Natural killer cell (primary cell): ENCODE measurements around the gene CSNK1G3. TPM values are rescaled to one million over a fixed set of nuclear protein-coding genes. Genes with fewer than 3 reads are reported as not detected.

Source experiments
- ATAC-seq, 3 donors: fragments of 150-1000 bp in 2 of 3; fragments of 200-7000 bp in 1 of 3; cut with Tn5 transposase; 1 replicate in 1 of 3; 2 replicates in 2 of 3; pipeline ENCODE4 v1.10.0; 2021; ENCODE audit warnings: mild to moderate bottlenecking in 2 of 3, moderate library complexity in 2 of 3
- DNase-seq, 2 donors: peaks; one replicate each; pipeline versions ENCODE4 v3.0.0 to v3.0.0-alpha.2; 2013 to 2021; ENCODE audit warnings: mixed read lengths in 1 of 2
- H3K27ac ChIP-seq: one replicate; pipeline ENCODE4 v1.5.1; 2013; ENCODE audit warnings: mild to moderate bottlenecking, low read length
- H3K27me3 ChIP-seq: one replicate; pipeline ENCODE4 v1.6.1; 2013; ENCODE audit warnings: low read length; ENCODE audit not compliant: control insufficient read depth, insufficient read depth
- H3K36me3 ChIP-seq: one replicate; pipeline ENCODE4 v1.6.1; 2013; ENCODE audit warnings: low read length; ENCODE audit not compliant: control insufficient read depth, insufficient read depth
- H3K4me1 ChIP-seq: one replicate; pipeline ENCODE4 v1.6.1; 2013; ENCODE audit warnings: low read length; ENCODE audit not compliant: control insufficient read depth, insufficient read depth
- H3K4me3 ChIP-seq: one replicate; pipeline ENCODE4 v1.5.1; 2013; ENCODE audit warnings: low read length
- H3K9me3 ChIP-seq: one replicate; pipeline ENCODE4 v1.6.1; 2013; ENCODE audit warnings: low read length; ENCODE audit not compliant: control insufficient read depth, insufficient read depth
- H3K27ac Mint-ChIP-seq, 2 donors: one replicate each; pipeline ENCODE4 v1.8.0; 2022; ENCODE audit warnings: mild to moderate bottlenecking in 2 of 2, mixed read lengths in 2 of 2, moderate library complexity in 1 of 2
- H3K27me3 Mint-ChIP-seq, 2 donors: one replicate each; pipeline ENCODE4 v1.8.0; 2022; ENCODE audit warnings: low read depth in 2 of 2, mixed read lengths in 2 of 2
- H3K36me3 Mint-ChIP-seq: one replicate; pipeline ENCODE4 v1.8.0; 2022; ENCODE audit warnings: mixed read lengths
- H3K4me1 Mint-ChIP-seq, 2 donors: one replicate each; pipeline ENCODE4 v1.8.0; 2022; ENCODE audit warnings: mixed read lengths in 2 of 2
- H3K4me3 Mint-ChIP-seq: one replicate; pipeline ENCODE4 v1.8.0; 2022; ENCODE audit warnings: mild to moderate bottlenecking, moderate library complexity, mixed read lengths
- H3K9me3 Mint-ChIP-seq, 2 donors: one replicate each; pipeline ENCODE4 v1.8.0; 2022; ENCODE audit warnings: mixed read lengths in 2 of 2
- CTCF ChIP-seq: fragments of 200-600 bp; IDR thresholded peaks from one replicate; pipeline ENCODE4 v1.8.0; 2022; ENCODE audit warnings: antibody characterized with exemption
- WGBS: methylation state at CpG from one replicate; pipeline ENCODE4 v1.1.7; 2013; ENCODE audit warnings: missing lambda C conversion rate; ENCODE audit not compliant: insufficient coverage; 5-methylcytosine and 5-hydroxymethylcytosine counted together
- intact Hi-C: fragments of 100-400 bp; cut with micrococcal nuclease; formaldehyde crosslinking; loops from one replicate; pipeline ENCODE4 v1.14.2; 2022
- total RNA-seq, 4 donors: library from RNA; stranded (reverse); fragments of 120-200 nt in 1 of 4; gene quantifications; one replicate each; pipeline versions ENCODE4 v1.2.3 to v1.2.4, GENCODE V29; 2013 to 2022

CSNK1G3 gene
- total RNA-seq, 3 donors from 2014 or later (not counting 1 experiment from before 2014, with no cell fraction given), result 96.7 to 111 (median 101) TPM

DNA sequence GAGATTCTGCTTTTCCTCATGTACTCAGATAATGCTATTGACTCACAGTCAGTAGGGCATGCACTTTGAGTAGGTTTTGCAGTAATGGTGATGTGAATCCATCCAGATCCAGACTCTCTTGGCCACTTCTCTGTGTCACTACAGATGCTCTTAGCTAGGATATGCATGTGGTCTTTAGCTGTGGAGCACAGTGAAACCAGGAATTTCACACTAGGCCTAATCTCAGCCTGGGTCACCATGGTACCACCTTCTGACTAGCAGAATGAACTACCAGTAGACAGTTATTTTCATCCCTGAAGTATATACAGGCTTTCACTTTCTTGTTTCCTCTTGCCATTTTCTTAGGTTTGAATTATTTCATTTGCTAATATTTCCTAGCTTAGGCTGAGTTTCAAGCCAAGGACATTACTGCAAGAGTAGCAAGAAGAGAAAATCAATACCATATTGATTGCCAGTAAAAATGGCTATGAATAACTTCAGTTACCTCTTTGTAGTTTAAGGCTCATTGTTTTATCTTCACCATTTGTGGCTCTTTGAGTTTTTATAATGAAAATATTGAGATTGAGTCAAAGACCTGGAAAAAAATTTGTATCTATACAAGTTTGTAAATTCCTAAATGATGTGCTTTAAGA lies 28.4 kb upstream of the CSNK1G3 start:
- intact Hi-C loops, result no loop called here
- TF ChIP-seq CTCF, result no peak
- no peak overlapping the region for H3K4me3 Mint-ChIP-seq
- Histone ChIP-seq H3K27ac (no peak overlapping the region), H3K27me3 (peaks cover 4% of the 10 kb centered on the region), H3K9me3 (no peaks in the 10 kb centered on the region), H3K4me3 (no peak overlapping the region), H3K36me3 (no peaks in the 10 kb centered on the region), H3K4me1 (no peaks in the 10 kb centered on the region)
- DNase-seq (no peak), ATAC-seq (no peak)
- H3K27ac Mint-ChIP-seq, result no peak overlapping the region
- H3K36me3 Mint-ChIP-seq, result no peaks in the 10 kb centered on the region
- peaks cover 23 to 27% of the 10 kb centered on the region in 2 donors for H3K27me3 Mint-ChIP-seq
- H3K4me1 Mint-ChIP-seq, result no peaks in the 10 kb centered on the region
- H3K9me3 Mint-ChIP-seq, result no peaks in the 10 kb centered on the region

DNA sequence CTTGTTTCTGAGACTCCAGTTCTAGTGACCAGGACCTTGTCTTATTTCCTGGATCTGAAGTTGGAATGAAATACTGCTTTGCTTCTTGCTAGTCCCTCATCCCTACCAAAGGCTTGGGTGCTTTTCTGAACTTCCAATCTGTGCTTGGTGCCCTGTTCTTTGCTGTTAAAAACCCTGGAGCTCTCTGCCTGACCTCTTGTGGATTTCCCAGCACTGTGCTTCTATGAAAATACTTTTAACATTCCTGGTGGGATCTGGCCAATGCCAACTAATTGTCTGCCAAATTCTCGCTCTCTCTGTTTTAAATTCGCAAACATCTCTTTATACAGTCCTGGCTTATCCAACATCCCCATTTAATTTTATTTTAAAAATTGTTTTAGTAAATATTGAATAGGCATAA lies 26.7 kb upstream of the CSNK1G3 start:
- Mint-ChIP-seq H3K27me3 (peaks cover 21 to 34% of the 10 kb centered on the region in 2 donors), H3K27ac (no peak overlapping the region), H3K4me1 (no peaks in the 10 kb centered on the region), H3K4me3 (no peak overlapping the region), H3K9me3 (no peaks in the 10 kb centered on the region), H3K36me3 (no peaks in the 10 kb centered on the region)
- no peak for DNase-seq
- H3K4me3 ChIP-seq, result no peak overlapping the region
- no CpG with 5 or more reads among the region's 2 CpGs for WGBS
- no peak for ATAC-seq
- no peaks in the 10 kb centered on the region for H3K9me3 ChIP-seq
- no peaks in the 10 kb centered on the region for H3K4me1 ChIP-seq
- intact Hi-C loops, result no loop called here
- no peaks in the 10 kb centered on the region for H3K36me3 ChIP-seq
- H3K27ac ChIP-seq, result no peak overlapping the region
- peaks cover 10% of the 10 kb centered on the region for H3K27me3 ChIP-seq
- no peak for TF ChIP-seq CTCF

DNA sequence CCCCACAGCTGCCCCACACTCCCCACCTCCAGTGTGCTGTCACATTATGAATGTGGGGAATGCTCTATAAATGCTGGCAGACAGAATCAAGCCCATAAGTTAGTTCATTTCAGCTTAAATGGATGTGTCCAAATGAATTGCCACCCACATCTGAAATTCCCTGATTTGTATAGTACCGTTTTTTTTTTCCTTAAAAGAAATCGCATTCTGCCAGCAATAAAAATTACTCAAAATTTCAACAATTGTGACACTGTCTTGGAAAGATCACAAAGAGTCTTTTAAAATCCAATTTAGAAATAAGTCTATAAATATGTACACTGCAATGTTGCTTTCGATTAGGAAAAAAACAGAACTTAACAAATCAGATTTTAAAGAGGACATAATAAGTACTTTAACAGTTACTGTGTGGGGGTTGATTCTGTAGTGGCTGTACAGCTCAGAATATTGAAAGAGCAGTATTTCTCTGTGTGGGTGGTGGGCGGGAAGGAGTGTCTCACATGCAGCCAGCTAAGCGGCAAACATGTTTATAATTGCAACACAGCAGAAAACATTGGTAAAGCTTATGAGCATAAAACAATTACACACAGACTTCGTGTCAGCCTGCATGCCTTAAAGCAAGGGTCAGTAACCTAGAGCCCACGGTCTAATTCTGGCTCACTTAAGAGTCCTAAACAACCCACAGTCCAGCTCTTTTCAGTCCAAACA lies 24.9 kb upstream of the CSNK1G3 start:
- H3K27ac Mint-ChIP-seq, result no peak overlapping the region
- no peak for DNase-seq
- no peaks in the 10 kb centered on the region for H3K9me3 ChIP-seq
- H3K9me3 Mint-ChIP-seq, result no peaks in the 10 kb centered on the region
- no peak overlapping the region for H3K4me3 ChIP-seq
- H3K27me3 Mint-ChIP-seq, result peaks cover 21 to 45% of the 10 kb centered on the region in 2 donors
- H3K36me3 ChIP-seq, result no peaks in the 10 kb centered on the region
- no peak overlapping the region for H3K27ac ChIP-seq
- intact Hi-C loops, result no loop called here
- no peaks in the 10 kb centered on the region for H3K36me3 Mint-ChIP-seq
- whole genome bisulfite sequencing, result 90% methylated on average over 6 of the region's 7 CpGs
- peaks cover 14% of the 10 kb centered on the region for H3K27me3 ChIP-seq
- TF ChIP-seq CTCF, result no peak
- no peaks in the 10 kb centered on the region for H3K4me1 Mint-ChIP-seq
- no peak for ATAC-seq
- H3K4me3 Mint-ChIP-seq, result no peak overlapping the region
- H3K4me1 ChIP-seq, result no peaks in the 10 kb centered on the region
